Measurements from ENCODE around the gene GTPBP6.

The GTPBP6 gene

GRCh38 chrX:318739-319578 is at the start of gene GTPBP6:
Gene GTPBP6 (minus strand): TSS chrX:318796. CDS start chrX:318787, 9 bp downstream.
- DNase-seq (ENCODE audit: low read depth): peak; percentile 97

GRCh38 chrX:367866-368265 is 49.3 kb upstream of the GTPBP6 start:
- DNase-seq (ENCODE audit: low read depth): no peak

GRCh38 chrX:367349-367748 is 48.8 kb upstream of the GTPBP6 start:
- DNase-seq (ENCODE audit: low read depth): no peak

GRCh38 chrX:363621-364375 is 45.2 kb upstream of the GTPBP6 start:
- no peak for DNase-seq (ENCODE audit: low read depth)

GRCh38 chrX:362937-363620 is 44.5 kb upstream of the GTPBP6 start:
- no peak for DNase-seq (ENCODE audit: low read depth)

- no peak for DNase-seq (ENCODE audit: low read depth)
These were observed 43.8 kb upstream of the GTPBP6 start for GRCh38 chrX:362351-362750.

- no peak for DNase-seq (ENCODE audit: low read depth)
These were observed 42.9 kb upstream of the GTPBP6 start for GRCh38 chrX:361231-362145.

GRCh38 chrX:360496-361150 is 42.0 kb upstream of the GTPBP6 start:
- DNase-seq (ENCODE audit: low read depth): no peak

GRCh38 chrX:358651-359143 is 40.1 kb upstream of the GTPBP6 start:
- DNase-seq (ENCODE audit: low read depth): no peak

- peak; percentile 19 for DNase-seq (ENCODE audit: low read depth)
These were observed 39.3 kb upstream of the GTPBP6 start for GRCh38 chrX:357693-358471.

- no peak for DNase-seq (ENCODE audit: low read depth)
These were observed 38.6 kb upstream of the GTPBP6 start for GRCh38 chrX:357035-357692.

GRCh38 chrX:356385-357034 is 37.9 kb upstream of the GTPBP6 start:
- no peak for DNase-seq (ENCODE audit: low read depth)

GRCh38 chrX:355329-356050 is 36.9 kb upstream of the GTPBP6 start:
- no peak for DNase-seq (ENCODE audit: low read depth)

GRCh38 chrX:353566-354535 is 35.3 kb upstream of the GTPBP6 start:
- no peak for DNase-seq (ENCODE audit: low read depth)

- no peak for DNase-seq (ENCODE audit: low read depth)
These were observed 34.2 kb upstream of the GTPBP6 start for GRCh38 chrX:352582-353314.

GRCh38 chrX:352181-352580 is 33.6 kb upstream of the GTPBP6 start:
- DNase-seq (ENCODE audit: low read depth): no peak
